ENCODE results near the gene TTL.
A peak's percentile ranks its signal among the peaks of the same experiment; 100 is the strongest.
"Not testable (repeated sequence)": the region's sequence is repeated elsewhere in the genome, so short reads cannot be mapped to it uniquely, and the experiment has no call there.

TTL gene

GRCh38 chr2:112493858-112494648 lies 12.1 kb downstream of the TTL start:
- DNase-seq (ENCODE audit: low read depth) = peak; percentile 61

GRCh38 chr2:112494828-112495227 lies 12.9 kb downstream of the TTL start:
- Histone ChIP-seq H3K9me3 (ENCODE audit: control insufficient read depth, low read length) (no peaks in the 10 kb centered on the region), H3K4me3 (ENCODE audit: low read length) (no peak overlapping the region), H3K9ac (ENCODE audit: low read length) (no peak overlapping the region), H3K36me3 (ENCODE audit: control insufficient read depth, insufficient read depth, low read length, severe bottlenecking) (peaks cover 8% of the 10 kb centered on the region), H3K27me3 (replicated peaks; ENCODE audit: control insufficient read depth, insufficient read depth, low read length) (no peaks in the 10 kb centered on the region), H3K4me1 (ENCODE audit: control insufficient read depth, insufficient read depth, low read length) (peaks cover 16% of the 10 kb centered on the region)
- DNase-seq (ENCODE audit: low read depth) = no peak

More at GRCh38 chr2:112493858-112494648, 12.1 kb downstream of the TTL start:
- H3K36me3 ChIP-seq (ENCODE audit: control insufficient read depth, insufficient read depth, low read length, severe bottlenecking) = peaks cover 8% of the 10 kb centered on the region
- H3K9ac ChIP-seq (ENCODE audit: low read length) = no peak overlapping the region
- peaks cover 16% of the 10 kb centered on the region for H3K4me1 ChIP-seq (ENCODE audit: control insufficient read depth, insufficient read depth, low read length)
- H3K27me3 ChIP-seq (replicated peaks; ENCODE audit: control insufficient read depth, insufficient read depth, low read length) = no peaks in the 10 kb centered on the region
- no peaks in the 10 kb centered on the region for H3K9me3 ChIP-seq (ENCODE audit: control insufficient read depth, low read length)
- H3K4me3 ChIP-seq (ENCODE audit: low read length) = no peak overlapping the region

GRCh38 chr2:112495878-112496277 lies 13.9 kb downstream of the TTL start:
- H3K9me3 ChIP-seq (ENCODE audit: control insufficient read depth, low read length); H3K27me3 ChIP-seq (replicated peaks; ENCODE audit: control insufficient read depth, insufficient read depth, low read length); DNase-seq (ENCODE audit: low read depth); H3K9ac ChIP-seq (ENCODE audit: low read length); H3K4me3 ChIP-seq (ENCODE audit: low read length); H3K36me3 ChIP-seq (ENCODE audit: control insufficient read depth, insufficient read depth, low read length, severe bottlenecking): not testable (repeated sequence)
- H3K4me1 ChIP-seq (ENCODE audit: control insufficient read depth, insufficient read depth, low read length) = peaks cover 16% of the 10 kb centered on the region

- not testable (repeated sequence) for H3K36me3 ChIP-seq (ENCODE audit: control insufficient read depth, insufficient read depth, low read length, severe bottlenecking); H3K4me3 ChIP-seq (ENCODE audit: low read length); H3K4me1 ChIP-seq (ENCODE audit: control insufficient read depth, insufficient read depth, low read length); H3K27me3 ChIP-seq (replicated peaks; ENCODE audit: control insufficient read depth, insufficient read depth, low read length); H3K9me3 ChIP-seq (ENCODE audit: control insufficient read depth, low read length); H3K9ac ChIP-seq (ENCODE audit: low read length)
- peak; percentile 17 for DNase-seq (ENCODE audit: low read depth)
These were observed 19.0 kb downstream of the TTL start for GRCh38 chr2:112500850-112501484.

GRCh38 chr2:112509239-112509998 lies 27.5 kb downstream of the TTL start:
- not testable (repeated sequence) for H3K36me3 ChIP-seq (ENCODE audit: control insufficient read depth, insufficient read depth, low read length, severe bottlenecking); H3K4me3 ChIP-seq (ENCODE audit: low read length); H3K9me3 ChIP-seq (ENCODE audit: control insufficient read depth, low read length); H3K27me3 ChIP-seq (replicated peaks; ENCODE audit: control insufficient read depth, insufficient read depth, low read length); H3K9ac ChIP-seq (ENCODE audit: low read length); H3K4me1 ChIP-seq (ENCODE audit: control insufficient read depth, insufficient read depth, low read length); DNase-seq (ENCODE audit: low read depth)

GRCh38 chr2:112516801-112517200 lies 34.8 kb downstream of the TTL start:
- DNase-seq (ENCODE audit: low read depth) = no peak
- Histone ChIP-seq H3K27me3 (replicated peaks; ENCODE audit: control insufficient read depth, insufficient read depth, low read length) (no peaks in the 10 kb centered on the region), H3K4me3 (ENCODE audit: low read length) (no peak overlapping the region), H3K9ac (ENCODE audit: low read length) (no peak overlapping the region), H3K4me1 (ENCODE audit: control insufficient read depth, insufficient read depth, low read length) (no peaks in the 10 kb centered on the region), H3K36me3 (ENCODE audit: control insufficient read depth, insufficient read depth, low read length, severe bottlenecking) (peaks cover 34% of the 10 kb centered on the region), H3K9me3 (ENCODE audit: control insufficient read depth, low read length) (peaks cover 4% of the 10 kb centered on the region)

- no peak overlapping the region for H3K4me3 ChIP-seq (ENCODE audit: low read length)
- no peaks in the 10 kb centered on the region for H3K27me3 ChIP-seq (replicated peaks; ENCODE audit: control insufficient read depth, insufficient read depth, low read length)
- H3K36me3 ChIP-seq (ENCODE audit: control insufficient read depth, insufficient read depth, low read length, severe bottlenecking) = peaks cover 48% of the 10 kb centered on the region
- H3K4me1 ChIP-seq (ENCODE audit: control insufficient read depth, insufficient read depth, low read length) = no peaks in the 10 kb centered on the region
- peaks cover 4% of the 10 kb centered on the region for H3K9me3 ChIP-seq (ENCODE audit: control insufficient read depth, low read length)
- DNase-seq (ENCODE audit: low read depth) = no peak
- H3K9ac ChIP-seq (ENCODE audit: low read length) = no peak overlapping the region
These were observed 36.9 kb downstream of the TTL start for GRCh38 chr2:112518807-112519206.

- H3K27me3 ChIP-seq (replicated peaks; ENCODE audit: control insufficient read depth, insufficient read depth, low read length) = no peaks in the 10 kb centered on the region
- no peak overlapping the region for H3K9ac ChIP-seq (ENCODE audit: low read length)
- no peak overlapping the region for H3K4me3 ChIP-seq (ENCODE audit: low read length)
- no peak for DNase-seq (ENCODE audit: low read depth)
- H3K36me3 ChIP-seq (ENCODE audit: control insufficient read depth, insufficient read depth, low read length, severe bottlenecking) = peaks cover 47% of the 10 kb centered on the region
- H3K4me1 ChIP-seq (ENCODE audit: control insufficient read depth, insufficient read depth, low read length) = no peaks in the 10 kb centered on the region
- H3K9me3 ChIP-seq (ENCODE audit: control insufficient read depth, low read length) = peaks cover 4% of the 10 kb centered on the region
These were observed 37.5 kb downstream of the TTL start for GRCh38 chr2:112519506-112519905.

GRCh38 chr2:112520234-112520783 lies 38.4 kb downstream of the TTL start:
- no peaks in the 10 kb centered on the region for H3K27me3 ChIP-seq (replicated peaks; ENCODE audit: control insufficient read depth, insufficient read depth, low read length)
- H3K4me3 ChIP-seq (ENCODE audit: low read length) = no peak overlapping the region
- H3K9ac ChIP-seq (ENCODE audit: low read length) = no peak overlapping the region
- DNase-seq (ENCODE audit: low read depth) = no peak
- no peaks in the 10 kb centered on the region for H3K4me1 ChIP-seq (ENCODE audit: control insufficient read depth, insufficient read depth, low read length)
- peaks cover 40% of the 10 kb centered on the region for H3K36me3 ChIP-seq (ENCODE audit: control insufficient read depth, insufficient read depth, low read length, severe bottlenecking)
- H3K9me3 ChIP-seq (ENCODE audit: control insufficient read depth, low read length) = no peaks in the 10 kb centered on the region

GRCh38 chr2:112523291-112523777 lies 41.4 kb downstream of the TTL start:
- no peak for DNase-seq (ENCODE audit: low read depth)
- Histone ChIP-seq H3K9ac (ENCODE audit: low read length) (no peak overlapping the region), H3K27me3 (replicated peaks; ENCODE audit: control insufficient read depth, insufficient read depth, low read length) (no peaks in the 10 kb centered on the region), H3K36me3 (ENCODE audit: control insufficient read depth, insufficient read depth, low read length, severe bottlenecking) (peaks cover 42% of the 10 kb centered on the region), H3K9me3 (ENCODE audit: control insufficient read depth, low read length) (no peaks in the 10 kb centered on the region), H3K4me3 (ENCODE audit: low read length) (no peak overlapping the region), H3K4me1 (ENCODE audit: control insufficient read depth, insufficient read depth, low read length) (no peaks in the 10 kb centered on the region)

- H3K36me3 ChIP-seq (ENCODE audit: control insufficient read depth, insufficient read depth, low read length, severe bottlenecking) = peaks cover 47% of the 10 kb centered on the region
- H3K9me3 ChIP-seq (ENCODE audit: control insufficient read depth, low read length); H3K4me1 ChIP-seq (ENCODE audit: control insufficient read depth, insufficient read depth, low read length); DNase-seq (ENCODE audit: low read depth); H3K4me3 ChIP-seq (ENCODE audit: low read length); H3K27me3 ChIP-seq (replicated peaks; ENCODE audit: control insufficient read depth, insufficient read depth, low read length); H3K9ac ChIP-seq (ENCODE audit: low read length): not testable (repeated sequence)
These were observed 42.3 kb downstream of the TTL start for GRCh38 chr2:112524276-112524675.
